Measurements from ENCODE around the gene SCARB1.
"Not testable (repeated sequence)": the region's sequence is repeated elsewhere in the genome, so short reads cannot be mapped to it uniquely, and the experiment has no call there.

SCARB1 gene

GRCh38 chr12:124863416-124864325, at the start of gene SCARB1:
Gene SCARB1 (minus strand): TSS chr12:124863864. CDS start chr12:124863720, 144 bp downstream.
- peak; percentile 100 for DNase-seq (ENCODE audit: low spot score)

- not testable (repeated sequence) for DNase-seq (ENCODE audit: low spot score)
These were observed 49.0 kb upstream of the SCARB1 start for GRCh38 chr12:124912529-124913287.

GRCh38 chr12:124911521-124911920, 47.9 kb upstream of the SCARB1 start:
- DNase-seq (ENCODE audit: low spot score) = not testable (repeated sequence)

GRCh38 chr12:124910561-124911478, 47.2 kb upstream of the SCARB1 start:
- DNase-seq (ENCODE audit: low spot score) = no peak

GRCh38 chr12:124909831-124910560, 46.3 kb upstream of the SCARB1 start:
- no peak for DNase-seq (ENCODE audit: low spot score)

- DNase-seq (ENCODE audit: low spot score) = peak; percentile 75
These were observed 43.1 kb upstream of the SCARB1 start for GRCh38 chr12:124906606-124907261.

- peak; percentile 96 for DNase-seq (ENCODE audit: low spot score)
These were observed 40.8 kb upstream of the SCARB1 start for GRCh38 chr12:124904306-124905098.

GRCh38 chr12:124902916-124903315, 39.3 kb upstream of the SCARB1 start:
- DNase-seq (ENCODE audit: low spot score) = no peak

GRCh38 chr12:124901003-124901402, 37.3 kb upstream of the SCARB1 start:
- DNase-seq (ENCODE audit: low spot score) = no peak

- not testable (repeated sequence) for DNase-seq (ENCODE audit: low spot score)
These were observed 36.7 kb upstream of the SCARB1 start for GRCh38 chr12:124900345-124900795.

- no peak for DNase-seq (ENCODE audit: low spot score)
These were observed 35.2 kb upstream of the SCARB1 start for GRCh38 chr12:124898923-124899294.

GRCh38 chr12:124898200-124898922, 34.7 kb upstream of the SCARB1 start:
- peak; percentile 65 for DNase-seq (ENCODE audit: low spot score)

- DNase-seq (ENCODE audit: low spot score) = no peak
These were observed 32.8 kb upstream of the SCARB1 start for GRCh38 chr12:124896461-124896860.

- no peak for DNase-seq (ENCODE audit: low spot score)
These were observed 30.3 kb upstream of the SCARB1 start for GRCh38 chr12:124893792-124894516.

- DNase-seq (ENCODE audit: low spot score) = no peak
These were observed 24.6 kb upstream of the SCARB1 start for GRCh38 chr12:124888260-124888659.

- not testable (repeated sequence) for DNase-seq (ENCODE audit: low spot score)
These were observed 24.1 kb upstream of the SCARB1 start for GRCh38 chr12:124887766-124888165.

- no peak for DNase-seq (ENCODE audit: low spot score)
These were observed 21.1 kb upstream of the SCARB1 start for GRCh38 chr12:124884587-124885438.
